HepG2 (cell line): ENCODE results near the gene CASKIN2. TPM values are rescaled to one million over a fixed set of nuclear protein-coding genes. Genes with fewer than 3 reads are reported as not detected.

ENCODE experiments used
- ARHGAP35 ChIP-seq: sonication (generic); formaldehyde crosslinking; IDR thresholded peaks from 2 replicates; pipeline ENCODE4 v1.9.0; 2022; ENCODE audit warnings: mild to moderate bottlenecking, inconsistent platforms, moderate library complexity, missing genetic modification reagents, borderline replicate concordance
- ARID3A ChIP-seq: IDR thresholded peaks from 2 replicates; pipeline ENCODE4 v1.6.1; 2012; ENCODE audit warnings: low read depth, low read length, improper control_type of control experiment
- CCAR2 ChIP-seq: fragments of 200-400 bp; formaldehyde crosslinking; optimal IDR thresholded peaks from 2 replicates; pipeline ENCODE3; 2018; ENCODE audit warnings: low read depth, mild to moderate bottlenecking, low read length, moderate library complexity
- GATAD1 ChIP-seq: IDR thresholded peaks from 2 replicates; pipeline ENCODE4 v1.6.1; 2016; ENCODE audit warnings: missing genetic modification reagents, missing compliant biosample characterization
- HES4 ChIP-seq: sonication (generic); formaldehyde crosslinking; IDR thresholded peaks from 2 replicates; pipeline ENCODE4 v1.9.0; 2021; ENCODE audit warnings: mild to moderate bottlenecking, missing genetic modification reagents, borderline replicate concordance
- ISX ChIP-seq: sonication (generic); formaldehyde crosslinking; conservative IDR thresholded peaks from 2 replicates; pipeline ENCODE4 v1.5.0; 2020; ENCODE audit warnings: missing genetic modification reagents
- LCORL ChIP-seq, 2 experiments: fragments of 450-650 bp in 1 of 2; sonication (generic) in 1 of 2; formaldehyde crosslinking in 1 of 2; IDR thresholded peaks; 2 replicates each; pipeline versions ENCODE4 v1.5.0 to v1.6.1; 2017 to 2020; ENCODE audit warnings: antibody characterized with exemption in 1 of 2, missing genetic modification reagents in 1 of 2
- MXD4 ChIP-seq: IDR thresholded peaks from 2 replicates; pipeline ENCODE4 v1.6.1; 2016; ENCODE audit warnings: mild to moderate bottlenecking, missing biosample characterization, missing genetic modification reagents
- RBM22 ChIP-seq: fragments of 200-400 bp; formaldehyde crosslinking; optimal IDR thresholded peaks from 2 replicates; pipeline ENCODE3; 2017; ENCODE audit warnings: mild to moderate bottlenecking, low read length, moderate library complexity
- SCMH1 ChIP-seq: sonication (generic); formaldehyde crosslinking; IDR thresholded peaks from 2 replicates; pipeline ENCODE4 v1.9.0; 2021; ENCODE audit warnings: missing genetic modification reagents, mild to moderate bottlenecking, borderline replicate concordance
- SYNCRIP ChIP-seq: fragments of 200-400 bp; formaldehyde crosslinking; IDR thresholded peaks from 2 replicates; pipeline ENCODE4 v1.6.1; 2018; ENCODE audit warnings: mild to moderate bottlenecking, low read depth, low read length; ENCODE audit not compliant: insufficient read depth
- YY1 ChIP-seq: IDR thresholded peaks from 2 replicates; pipeline ENCODE4 v1.6.1; 2011; ENCODE audit warnings: low read length, low read depth, moderate library complexity, mild to moderate bottlenecking; ENCODE audit not compliant: insufficient read depth, insufficient replicate concordance
- ZEB1 ChIP-seq: IDR thresholded peaks from 2 replicates; pipeline ENCODE4 v1.6.1; 2012; ENCODE audit warnings: mild to moderate bottlenecking, low read depth, inconsistent platforms; ENCODE audit not compliant: insufficient replicate concordance
- ZNF362 ChIP-seq: sonication (generic); formaldehyde crosslinking; IDR thresholded peaks from 2 replicates; pipeline ENCODE4 v1.4.0; 2020; ENCODE audit warnings: missing genetic modification reagents, mild to moderate bottlenecking, borderline replicate concordance
- ZNF557 ChIP-seq: sonication (generic); formaldehyde crosslinking; IDR thresholded peaks from 2 replicates; pipeline ENCODE4 v1.4.0; 2020; ENCODE audit warnings: missing genetic modification reagents
- ZNF770 ChIP-seq: sonication (generic); formaldehyde crosslinking; IDR thresholded peaks from 2 replicates; pipeline ENCODE4 v1.5.0; 2020; ENCODE audit warnings: mild to moderate bottlenecking, missing genetic modification reagents
- ZNF784 ChIP-seq: sonication (generic); formaldehyde crosslinking; IDR thresholded peaks from 2 replicates; pipeline ENCODE4 v1.5.1; 2020; ENCODE audit warnings: missing genetic modification reagents, mild to moderate bottlenecking, borderline replicate concordance
- ZNF792 ChIP-seq: IDR thresholded peaks from 2 replicates; pipeline ENCODE4 v1.6.1; 2016
- polyA plus RNA-seq, 8 experiments: library from polyadenylated mRNA; depleted of rRNA in 3 of 8; stranded (reverse) in 7 of 8; unstranded in 1 of 8; fragments of >200 nt; fragmentation: Illumina TruSeq in 4 of 8; extraction: Trizol in 4 of 8; gene quantifications; 2 replicates each; pipeline versions ENCODE4 v1.2.1 to v1.2.3, GENCODE V29; 2011 to 2016; ENCODE audit warnings: low read depth in 4 of 8, missing spikeins in 1 of 8, mixed read lengths in 1 of 8; ENCODE audit not compliant: insufficient read depth in 1 of 8
- total RNA-seq, 5 experiments: library from RNA; depleted of rRNA; stranded (reverse); fragments of >200 nt; fragmentation: Illumina TruSeq; extraction: Trizol; gene quantifications; 2 replicates each; pipeline ENCODE4 v1.2.3, GENCODE V29; 2016; ENCODE audit warnings: low read depth in 1 of 5
- TF ChIP-seq, protein P1 (sequence below): sonication (generic); formaldehyde crosslinking; conservative IDR thresholded peaks from 2 replicates; pipeline ENCODE4 v1.5.0; 2020; ENCODE audit warnings: missing genetic modification reagents
- TF ChIP-seq, protein P2 (sequence below): sonication (generic); formaldehyde crosslinking; IDR thresholded peaks from 2 replicates; pipeline ENCODE4 v1.8.1; 2022; ENCODE audit warnings: mild to moderate bottlenecking, missing genetic modification reagents

The CASKIN2 gene
- total and polyA plus RNA-seq, 2 of the 13 experiments (the other 11 are each of a cell fraction or from before 2014, with no cell fraction given) = 5.2 to 7.8 TPM

DNA sequence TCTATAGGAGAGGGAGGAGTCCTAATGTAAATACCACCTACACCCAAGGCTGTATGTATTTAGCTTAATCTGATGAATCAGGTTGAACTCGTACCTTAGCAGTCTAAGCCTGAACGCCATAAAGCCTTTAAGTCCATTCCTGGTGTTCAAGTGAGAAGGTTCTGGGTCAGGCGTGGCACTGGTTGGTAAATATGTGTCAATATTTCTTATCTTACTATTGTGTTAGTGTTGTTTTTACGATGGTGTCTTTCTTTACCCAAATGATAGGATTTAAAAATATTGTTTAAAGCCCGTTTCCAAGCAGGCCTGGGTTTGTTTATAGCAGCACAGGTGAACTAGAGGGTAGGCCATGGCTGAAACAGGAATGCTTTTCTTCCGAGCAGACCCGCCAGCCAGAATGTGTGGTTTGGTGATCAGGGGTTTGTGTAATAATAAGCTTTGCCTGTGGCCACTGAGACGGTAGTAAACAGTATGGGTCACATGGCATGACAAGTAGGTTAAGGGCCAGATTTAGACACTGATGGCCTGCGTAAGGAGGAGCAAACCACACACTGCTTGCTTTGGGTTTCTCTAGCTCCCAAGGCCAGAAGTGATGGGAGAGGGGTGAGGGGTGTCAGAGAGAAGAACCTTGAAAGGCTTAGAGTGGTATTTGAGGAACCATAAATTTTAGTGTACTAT is 55.6 kb downstream of the CASKIN2 start (continued):
- TF ChIP-seq, protein P1, sequence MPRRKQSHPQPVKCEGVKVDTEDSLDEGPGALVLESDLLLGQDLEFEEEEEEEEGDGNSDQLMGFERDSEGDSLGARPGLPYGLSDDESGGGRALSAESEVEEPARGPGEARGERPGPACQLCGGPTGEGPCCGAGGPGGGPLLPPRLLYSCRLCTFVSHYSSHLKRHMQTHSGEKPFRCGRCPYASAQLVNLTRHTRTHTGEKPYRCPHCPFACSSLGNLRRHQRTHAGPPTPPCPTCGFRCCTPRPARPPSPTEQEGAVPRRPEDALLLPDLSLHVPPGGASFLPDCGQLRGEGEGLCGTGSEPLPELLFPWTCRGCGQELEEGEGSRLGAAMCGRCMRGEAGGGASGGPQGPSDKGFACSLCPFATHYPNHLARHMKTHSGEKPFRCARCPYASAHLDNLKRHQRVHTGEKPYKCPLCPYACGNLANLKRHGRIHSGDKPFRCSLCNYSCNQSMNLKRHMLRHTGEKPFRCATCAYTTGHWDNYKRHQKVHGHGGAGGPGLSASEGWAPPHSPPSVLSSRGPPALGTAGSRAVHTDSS (CRISPR knock-in tag) = no peak
- no peak for TF ChIP-seq ZEB1
- 0 out of 2 replicates have a peak, but pooled peaks have one; percentile 43 for TF ChIP-seq LCORL (IDR thresholded peaks at IDR 0.05)
- TF ChIP-seq LCORL (CRISPR knock-in tag; IDR thresholded peaks at IDR 0.05) = peak; percentile 93
- TF ChIP-seq RBM22 = no peak
- TF ChIP-seq ARID3A = no peak; the same call in 1 of the 2 replicates
- no peak; the same call in 1 of the 2 replicates for TF ChIP-seq ZNF784
- TF ChIP-seq CCAR2 = no peak
- peak; percentile 47; the same call in 1 of the 2 replicates for TF ChIP-seq GATAD1 (CRISPR knock-in tag)
- TF ChIP-seq, protein P2, sequence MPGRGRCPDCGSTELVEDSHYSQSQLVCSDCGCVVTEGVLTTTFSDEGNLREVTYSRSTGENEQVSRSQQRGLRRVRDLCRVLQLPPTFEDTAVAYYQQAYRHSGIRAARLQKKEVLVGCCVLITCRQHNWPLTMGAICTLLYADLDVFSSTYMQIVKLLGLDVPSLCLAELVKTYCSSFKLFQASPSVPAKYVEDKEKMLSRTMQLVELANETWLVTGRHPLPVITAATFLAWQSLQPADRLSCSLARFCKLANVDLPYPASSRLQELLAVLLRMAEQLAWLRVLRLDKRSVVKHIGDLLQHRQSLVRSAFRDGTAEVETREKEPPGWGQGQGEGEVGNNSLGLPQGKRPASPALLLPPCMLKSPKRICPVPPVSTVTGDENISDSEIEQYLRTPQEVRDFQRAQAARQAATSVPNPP (CRISPR knock-in tag) = no peak
- no peak for TF ChIP-seq ISX (CRISPR knock-in tag)
- no peak for TF ChIP-seq SYNCRIP
- 0 out of 2 replicates have a peak, but pooled peaks have one; percentile 55 for TF ChIP-seq MXD4 (CRISPR knock-in tag)
- peak; percentile 54; the same call in 1 of the 2 replicates for TF ChIP-seq ZNF792 (CRISPR knock-in tag)
- no peak for TF ChIP-seq HES4 (CRISPR knock-in tag)
- no peak for TF ChIP-seq SCMH1 (CRISPR knock-in tag)
- no peak for TF ChIP-seq ZNF362
- TF ChIP-seq YY1 = peak; percentile 25
- TF ChIP-seq ZNF770 (CRISPR knock-in tag) = no peak
- TF ChIP-seq ARHGAP35 = no peak
- 0 out of 2 replicates have a peak, but pooled peaks have one; percentile 30 for TF ChIP-seq ZNF557 (CRISPR knock-in tag)
